HEK293T (cell line): ENCODE measurements around the gene PLEKHA7.

Experiments
- CTCF ChIA-PET: fragments of 350-600 bp; formaldehyde crosslinking; extraction: SDS; loops from one replicate; lab custom pipeline; 2021; ENCODE audit warnings: antibody characterized with exemption, inconsistent platforms; lab: Yijun Ruan, JAX
- POLR2A ChIA-PET: fragments of 350-600 bp; formaldehyde crosslinking; extraction: SDS; loops from one replicate; lab custom pipeline; 2020; ENCODE audit warnings: antibody characterized with exemption, inconsistent platforms; lab: Yijun Ruan, JAX
- DNase-seq: peaks from one replicate; pipeline ENCODE4 v3.0.0; 2012; ENCODE audit warnings: mixed read lengths; ENCODE audit errors: extremely low spot score
- ARNT ChIP-seq: fragments of 450-650 bp; IDR thresholded peaks from 2 replicates; pipeline ENCODE4 v1.6.1; 2017; ENCODE audit warnings: mild to moderate bottlenecking
- BHLHE40 ChIP-seq: fragments of 450-650 bp; IDR thresholded peaks from 2 replicates; pipeline ENCODE4 v1.6.1; 2016; ENCODE audit warnings: mild to moderate bottlenecking, moderate library complexity, borderline replicate concordance
- CTBP1 ChIP-seq: fragments of 450-650 bp; IDR thresholded peaks from 2 replicates; pipeline ENCODE4 v1.6.1; 2016; ENCODE audit warnings: borderline replicate concordance
- ELF4 ChIP-seq: fragments of 450-650 bp; IDR thresholded peaks from 2 replicates; pipeline ENCODE4 v1.6.1; 2017; ENCODE audit warnings: antibody characterized with exemption
- FOXA1 ChIP-seq: fragments of 450-650 bp; IDR thresholded peaks from 2 replicates; pipeline ENCODE4 v1.6.1; 2016; ENCODE audit warnings: mild to moderate bottlenecking
- FOXK2 ChIP-seq: fragments of 450-650 bp; IDR thresholded peaks from 2 replicates; pipeline ENCODE4 v1.6.1; 2016; ENCODE audit warnings: mild to moderate bottlenecking
- FOXM1 ChIP-seq: fragments of 450-650 bp; IDR thresholded peaks from 2 replicates; pipeline ENCODE4 v1.6.1; 2017; ENCODE audit warnings: mild to moderate bottlenecking, borderline replicate concordance
- HDGF ChIP-seq: fragments of 450-650 bp; IDR thresholded peaks from 2 replicates; pipeline ENCODE4 v1.6.1; 2017; ENCODE audit warnings: antibody characterized with exemption, borderline replicate concordance
- L3MBTL2 ChIP-seq: fragments of 450-650 bp; conservative IDR thresholded peaks from 2 replicates; pipeline ENCODE4 v1.6.1; 2016; ENCODE audit warnings: mild to moderate bottlenecking
- LEF1 ChIP-seq: fragments of 450-650 bp; IDR thresholded peaks from 2 replicates; pipeline ENCODE4 v1.6.1; 2017; ENCODE audit warnings: mild to moderate bottlenecking, borderline replicate concordance
- NFRKB ChIP-seq: fragments of 450-650 bp; IDR thresholded peaks from 2 replicates; pipeline ENCODE4 v1.6.1; 2016; ENCODE audit warnings: mild to moderate bottlenecking, moderate library complexity
- SP1 ChIP-seq: fragments of 450-650 bp; IDR thresholded peaks from 2 replicates; pipeline ENCODE4 v1.6.1; 2017
- SUZ12 ChIP-seq: fragments of 450-650 bp; IDR thresholded peaks from 2 replicates; pipeline ENCODE4 v1.6.1; 2016; ENCODE audit warnings: mild to moderate bottlenecking
- TARDBP ChIP-seq: fragments of 450-650 bp; IDR thresholded peaks from 2 replicates; pipeline ENCODE4 v1.6.1; 2016
- ZNF384 ChIP-seq: fragments of 450-650 bp; IDR thresholded peaks from 2 replicates; pipeline ENCODE4 v1.6.1; 2016
- TF ChIP-seq, protein P1 (sequence below): fragments of 450-650 bp; IDR thresholded peaks from 2 replicates; pipeline ENCODE4 v1.6.1; 2016

Gene PLEKHA7

DNA sequence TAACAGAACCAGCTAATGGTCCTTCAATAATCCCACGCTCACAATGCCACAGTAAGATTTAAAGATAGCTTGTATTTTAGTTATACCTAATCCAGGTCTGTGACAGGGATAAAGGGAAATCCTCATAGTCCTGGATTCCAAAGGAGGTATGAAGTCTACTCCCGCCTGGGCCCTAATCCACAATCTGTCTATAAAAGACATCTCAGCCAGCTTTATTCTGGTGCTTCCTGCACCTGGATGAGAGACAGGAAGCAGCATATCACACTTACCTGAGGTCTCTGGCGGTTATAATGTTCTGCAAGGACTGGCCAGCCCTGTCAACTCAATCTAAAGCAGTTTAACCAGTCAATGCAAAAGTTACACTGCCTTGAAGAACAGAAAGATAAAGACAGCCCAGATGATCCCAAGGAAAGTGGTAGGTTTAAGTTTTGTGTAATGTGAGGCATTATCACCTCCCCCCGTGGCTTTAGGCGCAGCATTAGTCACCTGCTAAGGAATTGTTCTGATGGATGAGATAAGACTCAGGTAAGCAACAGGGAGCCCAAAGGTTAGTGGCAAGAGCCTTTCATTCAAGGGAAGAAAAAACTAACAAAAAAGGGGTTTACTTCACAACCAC, 57.6 kb downstream of the PLEKHA7 start:
- no peak for DNase-seq
- CTCF ChIA-PET, result no interaction called here
- TF ChIP-seq, protein P1, sequence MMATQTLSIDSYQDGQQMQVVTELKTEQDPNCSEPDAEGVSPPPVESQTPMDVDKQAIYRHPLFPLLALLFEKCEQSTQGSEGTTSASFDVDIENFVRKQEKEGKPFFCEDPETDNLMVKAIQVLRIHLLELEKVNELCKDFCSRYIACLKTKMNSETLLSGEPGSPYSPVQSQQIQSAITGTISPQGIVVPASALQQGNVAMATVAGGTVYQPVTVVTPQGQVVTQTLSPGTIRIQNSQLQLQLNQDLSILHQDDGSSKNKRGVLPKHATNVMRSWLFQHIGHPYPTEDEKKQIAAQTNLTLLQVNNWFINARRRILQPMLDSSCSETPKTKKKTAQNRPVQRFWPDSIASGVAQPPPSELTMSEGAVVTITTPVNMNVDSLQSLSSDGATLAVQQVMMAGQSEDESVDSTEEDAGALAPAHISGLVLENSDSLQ, result no peak
- POLR2A ChIA-PET, result interaction anchor here (0.6 kb wide), 1 partner anchor 121 kb away, joined by 3 read pairs; the partner anchor contains the start of gene RPS13

DNA sequence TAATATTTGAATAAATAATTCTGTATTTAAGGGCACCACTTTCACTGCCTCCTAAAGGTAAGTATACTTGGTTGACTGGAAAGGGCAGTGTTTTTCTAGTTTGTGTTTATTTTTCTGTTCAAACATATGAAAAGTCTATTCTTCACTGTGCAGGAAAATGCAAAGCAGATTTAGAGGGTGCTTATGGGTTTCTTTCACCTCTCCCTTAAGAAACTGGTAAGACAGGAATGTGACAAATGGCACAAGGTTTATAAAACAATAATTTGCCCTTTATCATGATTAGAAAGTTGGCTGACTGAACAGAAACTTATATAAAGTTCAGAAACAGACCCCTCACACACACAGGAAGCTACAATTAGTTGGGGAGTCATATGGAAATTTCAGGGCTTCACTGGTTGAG, 60.6 kb downstream of the PLEKHA7 start:
- no peak for DNase-seq
- ChIA-PET POLR2A (no interaction called here), CTCF (no interaction called here)
- no peak for TF ChIP-seq ARNT
- TF ChIP-seq, protein P1, result no peak

DNA sequence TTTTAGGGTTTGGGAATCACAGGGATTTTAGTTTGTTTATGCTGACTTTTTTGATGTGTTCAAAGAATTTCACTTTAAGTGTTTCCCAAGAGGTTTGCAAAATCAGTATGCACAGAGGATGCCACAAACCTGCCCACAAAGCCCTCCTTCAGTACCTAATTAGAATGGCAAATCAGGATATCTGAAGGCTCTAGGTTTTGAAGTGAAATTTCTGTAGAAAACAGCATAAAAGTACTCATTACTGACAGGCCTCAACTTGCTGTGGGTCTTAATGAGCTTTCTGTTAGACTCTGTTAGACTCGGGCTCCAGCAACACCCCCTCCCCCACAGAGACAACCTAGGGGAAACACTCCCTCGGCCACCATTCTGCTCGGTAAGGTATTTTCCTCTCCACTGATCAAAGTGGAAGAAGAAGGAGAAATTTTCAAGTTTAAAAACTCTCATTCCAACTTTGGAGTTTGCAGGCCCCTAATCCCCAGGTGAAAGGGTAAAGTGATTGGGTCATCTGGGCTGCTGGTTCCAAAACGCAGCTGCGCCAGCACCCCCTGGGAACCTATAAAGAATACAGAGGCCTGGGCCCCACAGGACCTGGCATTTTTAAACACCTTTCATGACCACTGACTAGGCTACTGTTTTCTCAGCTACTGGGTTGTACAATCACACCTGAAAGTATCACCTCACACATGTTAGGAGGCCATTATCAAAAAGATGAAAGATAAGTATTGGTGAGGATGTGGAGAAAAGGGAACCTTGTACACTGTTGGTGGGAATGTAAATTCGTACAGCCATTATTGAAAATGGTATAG, 67.5 kb downstream of the PLEKHA7 start:
- POLR2A ChIA-PET, result no interaction called here

DNA sequence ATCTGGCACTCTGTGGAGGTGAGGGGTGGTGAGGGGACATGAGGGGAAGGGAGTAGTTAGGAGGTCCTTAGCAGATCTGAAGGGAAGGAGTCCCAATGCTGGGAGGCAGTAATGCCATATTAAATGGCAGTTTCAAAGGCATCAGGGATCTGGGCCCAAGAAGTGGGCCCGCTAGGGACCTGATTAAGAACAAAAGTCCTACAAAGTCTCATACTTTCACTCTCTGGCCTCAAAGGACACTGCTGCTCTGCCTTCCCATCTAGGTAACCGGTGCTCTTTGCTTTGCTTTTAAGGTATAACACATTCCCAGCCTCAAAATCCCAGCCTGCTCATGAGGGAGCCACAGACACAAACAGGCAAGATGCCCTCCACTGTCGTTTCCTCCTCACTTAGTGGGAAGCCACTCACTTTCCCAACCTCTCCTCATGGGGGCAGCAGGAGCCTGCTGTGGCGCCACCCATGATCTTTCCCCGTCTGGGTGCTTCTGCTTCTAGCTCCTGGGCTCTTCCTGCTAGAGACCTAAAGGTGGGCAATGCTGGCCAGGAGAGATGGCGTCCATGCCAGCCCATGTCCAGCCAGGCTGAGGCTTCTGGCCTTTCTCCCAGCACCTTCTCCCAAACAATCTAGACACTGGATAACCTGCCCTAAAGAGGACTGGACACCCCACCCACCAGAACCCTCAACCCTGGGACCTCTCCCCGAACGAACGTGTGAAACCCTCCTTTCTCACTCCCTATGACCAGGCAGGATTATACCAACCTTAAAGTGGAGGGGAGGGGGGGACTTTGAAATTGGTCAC, 68.3 kb downstream of the PLEKHA7 start:
- peak; percentile 70 for DNase-seq
- POLR2A ChIA-PET, result no interaction called here
- CTCF ChIA-PET, result interaction anchor here (0.6 to 1.7 kb wide), 3 partner anchors 69 to 218 kb away, joined by 3 to 8 read pairs (median 5); no protein-coding TSS in a partner anchor
- TF ChIP-seq SUZ12 (no peak), FOXK2 (no peak), FOXM1 (no peak), SP1 (no peak)

More for the DNA sequence above, 67.5 kb downstream of the PLEKHA7 start:
- no peak for TF ChIP-seq SUZ12
- TF ChIP-seq FOXK2, result no peak
- no peak for TF ChIP-seq TARDBP
- no peak for TF ChIP-seq NFRKB
- TF ChIP-seq FOXA1, result no peak
- no peak for TF ChIP-seq ZNF384
- no peak for TF ChIP-seq SP1
- no peak for DNase-seq
- CTCF ChIA-PET, result interaction anchor here (0.5 to 1.7 kb wide), 4 partner anchors 68 to 145 kb away, joined by 3 to 8 read pairs (median 6); no protein-coding TSS in a partner anchor

DNA sequence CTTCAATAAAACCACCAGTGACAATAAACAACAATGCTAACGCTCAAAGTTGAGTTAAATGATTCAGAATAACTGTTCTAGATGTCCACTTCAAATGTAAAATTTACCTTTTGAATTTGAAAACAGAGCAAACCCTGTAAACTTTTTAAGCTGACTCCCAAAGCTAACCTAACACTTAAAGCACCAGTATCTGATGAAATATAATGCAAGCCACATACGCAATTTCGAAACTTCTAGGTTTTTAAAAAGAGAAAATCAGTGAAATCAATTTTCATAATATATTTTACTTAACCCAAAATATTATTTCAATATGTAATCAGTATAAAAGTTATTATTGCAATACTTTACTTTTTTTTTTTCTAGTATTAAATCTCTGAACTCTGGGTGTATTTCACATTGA, 71.3 kb downstream of the PLEKHA7 start:
- TF ChIP-seq SUZ12 (no peak), ARNT (no peak), HDGF (no peak), ZNF384 (no peak), FOXK2 (no peak), NFRKB (no peak), FOXA1 (no peak), L3MBTL2 (no peak), FOXM1 (no peak), LEF1 (no peak), BHLHE40 (no peak), CTBP1 (no peak), SP1 (no peak), ELF4 (no peak), TARDBP (no peak)
- TF ChIP-seq, protein P1, result no peak
- ChIA-PET CTCF (interaction anchor here (0.6 to 1.5 kb wide), 2 partner anchors 9 to 120 kb away, joined by 3 to 4 read pairs; no protein-coding TSS in a partner anchor), POLR2A (no interaction called here)
- DNase-seq, result no peak

DNA sequence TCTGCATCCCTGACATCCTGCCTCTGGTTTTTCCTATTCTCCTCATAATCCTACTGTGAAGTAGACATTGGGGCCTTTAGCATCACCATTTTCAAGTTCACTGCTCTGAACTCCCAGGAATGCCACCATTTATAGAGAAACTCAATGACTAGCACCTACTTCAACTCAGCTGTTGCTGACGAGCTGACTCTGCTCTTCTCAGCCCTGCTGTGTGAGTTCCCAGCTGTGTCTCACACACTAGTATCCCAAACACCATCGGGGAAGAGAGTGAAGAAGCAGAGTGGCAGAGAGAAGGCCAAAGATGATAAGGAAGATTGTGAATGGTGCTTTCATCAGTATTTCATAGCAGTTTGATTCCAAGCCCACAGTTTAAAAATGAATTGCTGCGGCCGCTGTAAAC, 71.9 kb downstream of the PLEKHA7 start:
- ChIA-PET POLR2A (interaction anchor here (1.1 kb wide), 1 partner anchor 72 kb away, joined by 3 read pairs; the partner anchor contains the start of gene PLEKHA7), CTCF (interaction anchor here (1.5 kb wide), 1 partner anchor 121 kb away, joined by 4 read pairs; no protein-coding TSS in a partner anchor)

More for the DNA sequence above, 71.9 kb downstream of the PLEKHA7 start:
- no peak for TF ChIP-seq FOXA1
- TF ChIP-seq, protein P1, result no peak
- TF ChIP-seq FOXK2, result no peak
- TF ChIP-seq SP1, result no peak
- no peak for TF ChIP-seq LEF1
- no peak for TF ChIP-seq NFRKB
- TF ChIP-seq BHLHE40, result no peak
- no peak for TF ChIP-seq HDGF
- TF ChIP-seq FOXM1, result no peak
- TF ChIP-seq CTBP1, result no peak
- no peak for TF ChIP-seq TARDBP
- no peak for TF ChIP-seq SUZ12
- no peak for TF ChIP-seq L3MBTL2
- DNase-seq, result no peak
